ENCODE data around the gene DGKH. TPM values are rescaled to one million over a fixed set of nuclear protein-coding genes. Genes with fewer than 3 reads are reported as not detected.

DGKH gene
- total and polyA plus RNA-seq, 10 of the 15 experiments (the other 5 are each of a cell fraction or from before 2014, with no cell fraction given): 1.3 to 15.2 (median 7.3) TPM

DNA sequence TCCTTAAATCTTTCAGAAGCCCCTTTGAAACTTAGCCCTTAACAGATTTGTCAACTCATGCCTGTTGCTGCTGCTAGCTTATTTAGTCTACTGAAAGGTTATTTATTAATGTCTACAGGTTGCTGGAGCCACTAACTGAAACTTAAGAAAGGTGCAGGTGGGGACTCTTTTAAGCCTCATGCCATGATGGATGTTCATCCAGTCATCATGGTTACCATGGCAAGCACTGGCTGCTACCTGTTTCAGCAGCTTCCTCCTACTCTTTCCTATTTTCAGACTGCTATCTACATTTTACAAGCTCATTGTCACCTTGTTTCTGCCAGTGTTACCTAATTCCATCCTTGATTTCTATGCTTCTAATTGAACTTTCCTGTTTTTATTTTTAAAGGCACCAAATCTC, 27.1 kb downstream of the DGKH start:
- no peak for FAIRE-seq
- Histone ChIP-seq H3K27me3 (replicated peaks in 1 of 2; ENCODE audit: control insufficient read depth in 2 of 2, insufficient read depth in 2 of 2, low read length in 1 of 2) (no peaks in the 10 kb centered on the region), H3K79me2 (ENCODE audit: control insufficient read depth, insufficient read depth, low read length) (no peaks in the 10 kb centered on the region), H4K20me1 (ENCODE audit: control insufficient read depth, insufficient read depth) (no peaks in the 10 kb centered on the region), H2AFZ (ENCODE audit: control insufficient read depth, low read depth, low read length) (no peak overlapping the region), H3K9me3 (replicated peaks; ENCODE audit: control insufficient read depth, insufficient read depth, low read length) (no peaks in the 10 kb centered on the region), H3K9ac (ENCODE audit: control insufficient read depth, insufficient read depth, low read length) (no peak overlapping the region), H3K36me3 (ENCODE audit: control insufficient read depth in 2 of 2, insufficient read depth in 2 of 2, low read length in 1 of 2) (peaks cover 0 to 2% of the 10 kb centered on the region in 2 experiments; a peak in 1 of 4 replicates), H3K4me2 (ENCODE audit: control insufficient read depth, insufficient read depth) (no peak overlapping the region), H3K4me1 (ENCODE audit: control insufficient read depth, insufficient read depth, low read length) (no peaks in the 10 kb centered on the region), H3K4me3 (no peak overlapping the region), H3K27ac (ENCODE audit: control insufficient read depth, insufficient read depth) (no peak overlapping the region)
- peak; percentile 68 for ATAC-seq
- ChIA-PET POLR2A (interaction anchor here (1.1 to 1.7 kb wide), 3 partner anchors 13 to 34 kb away, joined by 3 to 8 read pairs (median 5); partner anchors contain the start of gene DGKH), CTCF (interaction anchor here (1.1 to 4.1 kb wide), 4 partner anchors 20 to 407 kb away, joined by 3 to 18 read pairs (median 4); no protein-coding TSS in a partner anchor), SMC1A (ENCODE audit: uncharacterized antibody, unreplicated experiment) (interaction anchor here (1.0 to 3.3 kb wide), 5 partner anchors 13 to 407 kb away, joined by 3 to 19 read pairs (median 9); no protein-coding TSS in a partner anchor), RAD21 (ENCODE audit: unreplicated experiment) (interaction anchor here (0.8 to 2.8 kb wide), 4 partner anchors 12 to 34 kb away, joined by 4 to 11 read pairs (median 5); partner anchors contain the start of gene DGKH)
- intact Hi-C loops (cut with micrococcal nuclease; ENCODE audit: unreplicated experiment): no loop called here
- DNase-seq (ENCODE audit: low read depth, low spot score): no peak
- BruUV-seq (replicated peaks): no TSS peak
- in situ Hi-C loops (cut with MboI): no loop called here
- TF ChIP-seq EGR1 (IDR thresholded peaks at IDR 0.05; ENCODE audit: borderline replicate concordance in 1 of 2, low read depth in 2 of 2, low read length in 2 of 2): no peak
- no peak for TF ChIP-seq PML (IDR thresholded peaks at IDR 0.05; ENCODE audit: low read length)
- TF ChIP-seq, protein P1, sequence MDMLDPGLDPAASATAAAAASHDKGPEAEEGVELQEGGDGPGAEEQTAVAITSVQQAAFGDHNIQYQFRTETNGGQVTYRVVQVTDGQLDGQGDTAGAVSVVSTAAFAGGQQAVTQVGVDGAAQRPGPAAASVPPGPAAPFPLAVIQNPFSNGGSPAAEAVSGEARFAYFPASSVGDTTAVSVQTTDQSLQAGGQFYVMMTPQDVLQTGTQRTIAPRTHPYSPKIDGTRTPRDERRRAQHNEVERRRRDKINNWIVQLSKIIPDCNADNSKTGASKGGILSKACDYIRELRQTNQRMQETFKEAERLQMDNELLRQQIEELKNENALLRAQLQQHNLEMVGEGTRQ (IDR thresholded peaks at IDR 0.05; ENCODE audit: borderline replicate concordance, low read depth, low read length): no peak
- TF ChIP-seq, protein P2, sequence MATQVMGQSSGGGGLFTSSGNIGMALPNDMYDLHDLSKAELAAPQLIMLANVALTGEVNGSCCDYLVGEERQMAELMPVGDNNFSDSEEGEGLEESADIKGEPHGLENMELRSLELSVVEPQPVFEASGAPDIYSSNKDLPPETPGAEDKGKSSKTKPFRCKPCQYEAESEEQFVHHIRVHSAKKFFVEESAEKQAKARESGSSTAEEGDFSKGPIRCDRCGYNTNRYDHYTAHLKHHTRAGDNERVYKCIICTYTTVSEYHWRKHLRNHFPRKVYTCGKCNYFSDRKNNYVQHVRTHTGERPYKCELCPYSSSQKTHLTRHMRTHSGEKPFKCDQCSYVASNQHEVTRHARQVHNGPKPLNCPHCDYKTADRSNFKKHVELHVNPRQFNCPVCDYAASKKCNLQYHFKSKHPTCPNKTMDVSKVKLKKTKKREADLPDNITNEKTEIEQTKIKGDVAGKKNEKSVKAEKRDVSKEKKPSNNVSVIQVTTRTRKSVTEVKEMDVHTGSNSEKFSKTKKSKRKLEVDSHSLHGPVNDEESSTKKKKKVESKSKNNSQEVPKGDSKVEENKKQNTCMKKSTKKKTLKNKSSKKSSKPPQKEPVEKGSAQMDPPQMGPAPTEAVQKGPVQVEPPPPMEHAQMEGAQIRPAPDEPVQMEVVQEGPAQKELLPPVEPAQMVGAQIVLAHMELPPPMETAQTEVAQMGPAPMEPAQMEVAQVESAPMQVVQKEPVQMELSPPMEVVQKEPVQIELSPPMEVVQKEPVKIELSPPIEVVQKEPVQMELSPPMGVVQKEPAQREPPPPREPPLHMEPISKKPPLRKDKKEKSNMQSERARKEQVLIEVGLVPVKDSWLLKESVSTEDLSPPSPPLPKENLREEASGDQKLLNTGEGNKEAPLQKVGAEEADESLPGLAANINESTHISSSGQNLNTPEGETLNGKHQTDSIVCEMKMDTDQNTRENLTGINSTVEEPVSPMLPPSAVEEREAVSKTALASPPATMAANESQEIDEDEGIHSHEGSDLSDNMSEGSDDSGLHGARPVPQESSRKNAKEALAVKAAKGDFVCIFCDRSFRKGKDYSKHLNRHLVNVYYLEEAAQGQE (IDR thresholded peaks at IDR 0.05; ENCODE audit: low read depth, low read length): no peak
- TF ChIP-seq, protein P3, sequence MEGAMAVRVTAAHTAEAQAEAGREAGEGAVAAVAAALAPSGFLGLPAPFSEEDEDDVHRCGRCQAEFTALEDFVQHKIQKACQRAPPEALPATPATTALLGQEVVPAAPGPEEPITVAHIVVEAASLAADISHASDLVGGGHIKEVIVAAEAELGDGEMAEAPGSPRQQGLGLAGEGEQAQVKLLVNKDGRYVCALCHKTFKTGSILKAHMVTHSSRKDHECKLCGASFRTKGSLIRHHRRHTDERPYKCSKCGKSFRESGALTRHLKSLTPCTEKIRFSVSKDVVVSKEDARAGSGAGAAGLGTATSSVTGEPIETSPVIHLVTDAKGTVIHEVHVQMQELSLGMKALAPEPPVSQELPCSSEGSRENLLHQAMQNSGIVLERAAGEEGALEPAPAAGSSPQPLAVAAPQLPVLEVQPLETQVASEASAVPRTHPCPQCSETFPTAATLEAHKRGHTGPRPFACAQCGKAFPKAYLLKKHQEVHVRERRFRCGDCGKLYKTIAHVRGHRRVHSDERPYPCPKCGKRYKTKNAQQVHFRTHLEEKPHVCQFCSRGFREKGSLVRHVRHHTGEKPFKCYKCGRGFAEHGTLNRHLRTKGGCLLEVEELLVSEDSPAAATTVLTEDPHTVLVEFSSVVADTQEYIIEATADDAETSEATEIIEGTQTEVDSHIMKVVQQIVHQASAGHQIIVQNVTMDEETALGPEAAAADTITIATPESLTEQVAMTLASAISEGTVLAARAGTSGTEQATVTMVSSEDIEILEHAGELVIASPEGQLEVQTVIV (IDR thresholded peaks at IDR 0.05; ENCODE audit: borderline replicate concordance, partially characterized antibody): no peak
- no peak for TF ChIP-seq IKZF1 (conservative IDR thresholded peaks at IDR 0.05)
- no peak for TF ChIP-seq YY1 (IDR thresholded peaks at IDR 0.05; ENCODE audit: low read depth, low read length)
- TF ChIP-seq, protein P4, sequence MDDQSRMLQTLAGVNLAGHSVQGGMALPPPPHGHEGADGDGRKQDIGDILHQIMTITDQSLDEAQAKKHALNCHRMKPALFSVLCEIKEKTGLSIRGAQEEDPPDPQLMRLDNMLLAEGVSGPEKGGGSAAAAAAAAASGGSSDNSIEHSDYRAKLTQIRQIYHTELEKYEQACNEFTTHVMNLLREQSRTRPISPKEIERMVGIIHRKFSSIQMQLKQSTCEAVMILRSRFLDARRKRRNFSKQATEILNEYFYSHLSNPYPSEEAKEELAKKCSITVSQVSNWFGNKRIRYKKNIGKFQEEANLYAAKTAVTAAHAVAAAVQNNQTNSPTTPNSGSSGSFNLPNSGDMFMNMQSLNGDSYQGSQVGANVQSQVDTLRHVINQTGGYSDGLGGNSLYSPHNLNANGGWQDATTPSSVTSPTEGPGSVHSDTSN (IDR thresholded peaks at IDR 0.05; ENCODE audit: insufficient replicate concordance, low read depth, low read length): peak; percentile 23
- TF ChIP-seq SMC3 (IDR thresholded peaks at IDR 0.05; ENCODE audit: borderline replicate concordance, low read length): no peak
- TF ChIP-seq, protein P5, sequence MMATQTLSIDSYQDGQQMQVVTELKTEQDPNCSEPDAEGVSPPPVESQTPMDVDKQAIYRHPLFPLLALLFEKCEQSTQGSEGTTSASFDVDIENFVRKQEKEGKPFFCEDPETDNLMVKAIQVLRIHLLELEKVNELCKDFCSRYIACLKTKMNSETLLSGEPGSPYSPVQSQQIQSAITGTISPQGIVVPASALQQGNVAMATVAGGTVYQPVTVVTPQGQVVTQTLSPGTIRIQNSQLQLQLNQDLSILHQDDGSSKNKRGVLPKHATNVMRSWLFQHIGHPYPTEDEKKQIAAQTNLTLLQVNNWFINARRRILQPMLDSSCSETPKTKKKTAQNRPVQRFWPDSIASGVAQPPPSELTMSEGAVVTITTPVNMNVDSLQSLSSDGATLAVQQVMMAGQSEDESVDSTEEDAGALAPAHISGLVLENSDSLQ (IDR thresholded peaks at IDR 0.05): peak; percentile 49; the same call in 1 of the 2 replicates
- no peak for TF ChIP-seq FOXM1 (IDR thresholded peaks at IDR 0.05; ENCODE audit: low read depth, low read length)
- no peak for TF ChIP-seq CHD1 (IDR thresholded peaks at IDR 0.05; ENCODE audit: low read depth, low read length)
- no peak for TF ChIP-seq BACH1 (IDR thresholded peaks at IDR 0.05; ENCODE audit: borderline replicate concordance)
